Endodermal cell (in vitro differentiated cells): ENCODE measurements around the gene FRY. TPM values are rescaled to one million over a fixed set of nuclear protein-coding genes. Genes with fewer than 3 reads are reported as not detected.

Experiments used
- DNase-seq: peaks from one replicate; pipeline ENCODE4 v3.0.0-alpha.2; 2017
- H3K27ac ChIP-seq: 2 replicates; pipeline ENCODE4 v1.5.1; 2013; ENCODE audit warnings: mild to moderate bottlenecking, low read depth, low read length, moderate library complexity
- H3K27me3 ChIP-seq: 2 replicates; pipeline ENCODE4 v1.6.1; 2013; ENCODE audit warnings: mild to moderate bottlenecking, low read length, moderate library complexity; ENCODE audit not compliant: insufficient read depth, control insufficient read depth, poor library complexity, severe bottlenecking
- H3K36me3 ChIP-seq: 2 replicates; pipeline ENCODE4 v1.7.0; 2013; ENCODE audit warnings: mild to moderate bottlenecking, low read length, moderate library complexity; ENCODE audit not compliant: control insufficient read depth, insufficient read depth
- H3K4me1 ChIP-seq: one replicate; pipeline ENCODE4 v1.7.0; 2013; ENCODE audit warnings: low read length; ENCODE audit not compliant: control insufficient read depth, insufficient read depth
- H3K4me3 ChIP-seq: 2 replicates; pipeline ENCODE4 v1.5.1; 2013; ENCODE audit warnings: mild to moderate bottlenecking, low read length, moderate library complexity
- H3K9ac ChIP-seq: 2 replicates; pipeline ENCODE4 v1.6.1; 2013; ENCODE audit warnings: mild to moderate bottlenecking, low read length, moderate library complexity; ENCODE audit not compliant: poor library complexity, severe bottlenecking; ENCODE audit errors: extremely low read depth
- H3K9me3 ChIP-seq: 2 replicates; pipeline ENCODE4 v1.6.1; 2013; ENCODE audit warnings: mild to moderate bottlenecking, low read length, moderate library complexity; ENCODE audit not compliant: control insufficient read depth
- H3K27ac Mint-ChIP-seq: 2 replicates; pipeline ENCODE4 v1.8.0; 2020; ENCODE audit warnings: mixed read lengths
- H3K27me3 Mint-ChIP-seq: 2 replicates; pipeline ENCODE4 v1.8.0; 2021; ENCODE audit warnings: mild to moderate bottlenecking, mixed read lengths; ENCODE audit not compliant: insufficient read depth
- H3K36me3 Mint-ChIP-seq: 2 replicates; pipeline ENCODE4 v1.8.0; 2020; ENCODE audit warnings: low read depth, mixed read lengths
- H3K4me1 Mint-ChIP-seq: 2 replicates; pipeline ENCODE4 v1.8.0; 2020; ENCODE audit warnings: mixed read lengths
- H3K4me3 Mint-ChIP-seq: 2 replicates; pipeline ENCODE4 v1.8.0; 2020; ENCODE audit warnings: mild to moderate bottlenecking, moderate library complexity, mixed read lengths
- H3K9me3 Mint-ChIP-seq: 2 replicates; pipeline ENCODE4 v1.8.0; 2020; ENCODE audit warnings: mild to moderate bottlenecking, mixed read lengths
- WGBS, 2 experiments: methylation state at CpG; one replicate each; pipeline versions ENCODE4 v1.1.5 to v1.1.7; 2013; ENCODE audit warnings: missing lambda C conversion rate in 2 of 2, mixed read lengths in 1 of 2; ENCODE audit not compliant: insufficient coverage in 1 of 2, insufficient read length in 1 of 2; 5-methylcytosine and 5-hydroxymethylcytosine counted together
- total RNA-seq, 2 donors: library from RNA; stranded (reverse); fragmentation: NEBNext Ultra II Directional in 1 of 2; extraction: Animal tissue kit (Norgen Biotek cat#: 25700) in 1 of 2; gene quantifications; 2 replicates in 1 of 2; 3 replicates in 1 of 2; pipeline ENCODE4 v1.2.1, GENCODE V29; 2021
- TF ChIP-seq, protein P1 (sequence below): fragments of 200-600 bp; sonication (generic); conservative IDR thresholded peaks from 2 replicates; pipeline ENCODE4 v1.5.0; 2021; ENCODE audit warnings: antibody characterized with exemption, mild to moderate bottlenecking

The FRY gene
- total RNA-seq, 2 donors from 2014 or later, result 20.1 to 30.8 TPM

- H3K9me3 Mint-ChIP-seq, result no peaks in the 10 kb centered on the region
- H3K9me3 ChIP-seq, result no peaks in the 10 kb centered on the region
- no peak overlapping the region for H3K4me3 Mint-ChIP-seq
- peaks cover 4% of the 10 kb centered on the region for H3K36me3 Mint-ChIP-seq
- H3K36me3 ChIP-seq, result no peaks in the 10 kb centered on the region
- H3K27ac Mint-ChIP-seq, result no peak overlapping the region
- H3K4me3 ChIP-seq, result no peak overlapping the region
- H3K27me3 ChIP-seq, result no peaks in the 10 kb centered on the region
- no peak overlapping the region for H3K9ac ChIP-seq
- no peaks in the 10 kb centered on the region for H3K4me1 Mint-ChIP-seq
- no peaks in the 10 kb centered on the region for H3K4me1 ChIP-seq
- no peak for DNase-seq
- 90 to 97% methylated on average over 3 of the region's 4 CpGs for WGBS, 2 experiments
- H3K27ac ChIP-seq, result no peak overlapping the region
- no peaks in the 10 kb centered on the region for H3K27me3 Mint-ChIP-seq
- TF ChIP-seq, protein P1, sequence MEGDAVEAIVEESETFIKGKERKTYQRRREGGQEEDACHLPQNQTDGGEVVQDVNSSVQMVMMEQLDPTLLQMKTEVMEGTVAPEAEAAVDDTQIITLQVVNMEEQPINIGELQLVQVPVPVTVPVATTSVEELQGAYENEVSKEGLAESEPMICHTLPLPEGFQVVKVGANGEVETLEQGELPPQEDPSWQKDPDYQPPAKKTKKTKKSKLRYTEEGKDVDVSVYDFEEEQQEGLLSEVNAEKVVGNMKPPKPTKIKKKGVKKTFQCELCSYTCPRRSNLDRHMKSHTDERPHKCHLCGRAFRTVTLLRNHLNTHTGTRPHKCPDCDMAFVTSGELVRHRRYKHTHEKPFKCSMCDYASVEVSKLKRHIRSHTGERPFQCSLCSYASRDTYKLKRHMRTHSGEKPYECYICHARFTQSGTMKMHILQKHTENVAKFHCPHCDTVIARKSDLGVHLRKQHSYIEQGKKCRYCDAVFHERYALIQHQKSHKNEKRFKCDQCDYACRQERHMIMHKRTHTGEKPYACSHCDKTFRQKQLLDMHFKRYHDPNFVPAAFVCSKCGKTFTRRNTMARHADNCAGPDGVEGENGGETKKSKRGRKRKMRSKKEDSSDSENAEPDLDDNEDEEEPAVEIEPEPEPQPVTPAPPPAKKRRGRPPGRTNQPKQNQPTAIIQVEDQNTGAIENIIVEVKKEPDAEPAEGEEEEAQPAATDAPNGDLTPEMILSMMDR, result no peak
Measured at GRCh38 chr13:32252812-32253438, 221.4 kb downstream of the FRY start.

GRCh38 chr13:32253911-32254399 is 222.4 kb downstream of the FRY start:
- DNase-seq, result no peak
- H3K4me1 Mint-ChIP-seq, result no peaks in the 10 kb centered on the region
- no peaks in the 10 kb centered on the region for H3K9me3 ChIP-seq
- H3K27me3 ChIP-seq, result no peaks in the 10 kb centered on the region
- TF ChIP-seq, protein P1, result no peak
- H3K27ac Mint-ChIP-seq, result no peak overlapping the region
- H3K27ac ChIP-seq, result no peak overlapping the region
- peaks cover 4% of the 10 kb centered on the region for H3K36me3 Mint-ChIP-seq
- H3K9ac ChIP-seq, result no peak overlapping the region
- no peak overlapping the region for H3K4me3 Mint-ChIP-seq
- 93 to 97% methylated on average over 8 to 14 of the region's 14 CpGs for WGBS, 2 experiments
- H3K9me3 Mint-ChIP-seq, result no peaks in the 10 kb centered on the region
- no peaks in the 10 kb centered on the region for H3K27me3 Mint-ChIP-seq
- no peak overlapping the region for H3K4me3 ChIP-seq
- no peaks in the 10 kb centered on the region for H3K36me3 ChIP-seq
- no peaks in the 10 kb centered on the region for H3K4me1 ChIP-seq

DNA sequence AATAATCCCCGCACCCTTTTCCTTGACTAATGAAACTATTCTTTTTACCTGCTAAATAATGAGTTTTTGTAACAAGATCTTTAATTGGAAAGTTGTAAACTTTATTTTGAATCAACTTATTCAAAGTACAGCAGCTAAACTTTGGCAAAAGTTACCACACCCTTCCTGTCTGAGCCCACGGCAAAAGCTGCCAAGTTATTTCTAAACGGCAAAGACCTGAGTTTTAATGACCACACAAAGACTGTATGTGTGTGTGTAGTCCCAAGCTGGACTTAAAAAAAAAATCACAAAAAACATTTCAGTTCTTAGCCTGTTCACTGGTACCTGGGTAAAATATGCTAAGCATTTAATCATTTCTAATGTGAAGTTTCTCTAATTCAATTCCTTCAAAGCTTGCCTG is 222.8 kb downstream of the FRY start:
- Histone ChIP-seq H3K27ac (no peak overlapping the region), H3K27me3 (no peaks in the 10 kb centered on the region), H3K4me1 (no peaks in the 10 kb centered on the region), H3K36me3 (no peaks in the 10 kb centered on the region), H3K9me3 (no peaks in the 10 kb centered on the region), H3K9ac (no peak overlapping the region), H3K4me3 (no peak overlapping the region)
- WGBS, 2 experiments, result 92 to 98% methylated on average over 2 to 3 of the region's 3 CpGs
- no peaks in the 10 kb centered on the region for H3K9me3 Mint-ChIP-seq
- peaks cover 4% of the 10 kb centered on the region for H3K36me3 Mint-ChIP-seq
- TF ChIP-seq, protein P1, result no peak
- no peak for DNase-seq
- H3K27ac Mint-ChIP-seq, result no peak overlapping the region
- no peaks in the 10 kb centered on the region for H3K4me1 Mint-ChIP-seq
- no peaks in the 10 kb centered on the region for H3K27me3 Mint-ChIP-seq
- H3K4me3 Mint-ChIP-seq, result no peak overlapping the region
